GM21526 (cell line): ENCODE data around the gene DLG2.

Experiments used
- ATAC-seq: cut with Tn5 transposase; IDR thresholded peaks from one replicate; pipeline ENCODE4 v1.9.1; 2021; ENCODE audit warnings: moderate library complexity; ENCODE audit not compliant: unreplicated experiment, low FRiP score

DLG2 gene

DNA sequence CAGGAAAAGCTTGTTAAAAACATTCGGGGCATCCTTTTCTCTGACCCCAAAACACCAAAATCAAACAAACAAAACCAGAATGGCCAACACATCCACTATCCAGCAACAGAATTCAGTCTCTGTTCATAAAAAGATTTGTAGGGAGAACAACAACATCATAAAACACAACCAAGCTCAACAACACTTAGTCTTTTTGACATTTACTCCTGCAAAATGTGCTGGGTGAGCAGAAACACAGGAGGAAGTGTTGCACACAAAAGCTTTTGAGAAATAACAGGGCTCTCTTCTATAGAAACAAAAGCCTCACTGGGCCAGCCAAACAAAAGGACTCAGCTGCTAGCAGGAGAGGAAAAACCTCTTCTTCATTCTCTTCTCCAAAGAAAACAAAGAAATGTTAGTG lies 1604.9 kb downstream of the DLG2 start:
- ATAC-seq, result no peak

DNA sequence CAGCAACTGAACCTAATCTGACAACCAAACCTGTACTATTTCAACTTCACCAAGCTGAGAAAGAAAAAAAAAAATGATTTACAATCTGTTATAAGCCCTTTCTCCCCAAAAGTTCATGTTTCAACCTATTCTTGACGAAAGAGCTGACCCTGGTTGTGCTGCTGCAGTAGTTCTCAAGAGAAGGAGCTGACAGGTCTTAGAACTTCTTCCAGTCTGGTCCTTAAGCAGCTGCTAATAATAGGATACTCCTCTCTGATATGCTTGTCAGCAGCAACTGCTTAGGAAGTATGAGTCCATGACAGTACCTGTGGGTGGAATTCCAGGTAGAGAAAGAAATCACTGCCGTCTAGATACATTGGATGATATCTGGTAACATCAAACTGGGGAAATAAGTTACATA lies 1605.9 kb downstream of the DLG2 start:
- no peak for ATAC-seq

DNA sequence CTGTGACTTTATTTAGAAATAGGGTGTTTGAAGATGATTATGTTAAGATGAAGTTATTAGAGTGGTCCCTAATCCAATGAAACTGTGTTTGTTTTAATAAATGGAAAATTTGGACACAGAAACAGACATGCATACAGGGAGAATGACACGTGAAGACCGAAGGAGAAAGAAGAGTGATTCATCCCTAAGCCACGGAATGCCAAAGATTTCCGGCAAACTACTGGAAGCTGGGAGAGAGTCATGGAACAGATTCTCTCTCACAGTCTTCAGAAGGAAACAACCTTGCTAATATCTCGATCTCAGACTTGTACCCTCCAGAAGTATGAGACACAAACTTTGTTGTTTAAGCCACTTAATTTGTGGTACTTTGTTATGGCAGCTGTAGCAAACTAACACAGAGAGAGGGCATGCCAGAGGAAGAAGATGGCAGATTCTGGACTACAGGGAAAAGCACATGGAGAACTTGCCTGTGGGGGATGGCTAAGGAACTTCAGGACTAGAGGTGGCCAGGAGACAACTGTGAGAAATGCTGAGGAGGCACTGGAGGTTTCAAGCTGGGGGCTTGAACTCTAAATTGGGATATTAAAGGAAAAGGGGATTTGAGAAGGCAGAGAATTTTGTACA lies 1607.5 kb downstream of the DLG2 start:
- no peak for ATAC-seq

DNA sequence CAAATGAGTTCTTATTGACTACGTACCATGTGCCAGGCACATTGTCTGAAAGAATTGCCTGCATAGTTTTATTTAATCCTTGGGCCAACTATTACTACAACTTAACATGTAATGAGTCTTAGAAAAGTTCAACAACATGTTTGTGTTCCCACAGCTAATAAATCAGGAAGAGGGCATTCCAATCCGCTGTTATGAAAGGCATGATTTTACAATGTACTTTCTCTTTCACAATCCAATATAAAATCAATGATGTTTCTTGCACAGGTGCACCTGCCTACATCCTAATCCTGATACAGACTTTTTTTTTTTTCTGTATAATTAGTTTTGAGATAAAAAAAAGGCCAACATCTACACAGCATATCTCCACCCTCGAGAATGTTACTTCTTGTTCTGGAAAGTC lies 1612.6 kb downstream of the DLG2 start:
- no peak for ATAC-seq

DNA sequence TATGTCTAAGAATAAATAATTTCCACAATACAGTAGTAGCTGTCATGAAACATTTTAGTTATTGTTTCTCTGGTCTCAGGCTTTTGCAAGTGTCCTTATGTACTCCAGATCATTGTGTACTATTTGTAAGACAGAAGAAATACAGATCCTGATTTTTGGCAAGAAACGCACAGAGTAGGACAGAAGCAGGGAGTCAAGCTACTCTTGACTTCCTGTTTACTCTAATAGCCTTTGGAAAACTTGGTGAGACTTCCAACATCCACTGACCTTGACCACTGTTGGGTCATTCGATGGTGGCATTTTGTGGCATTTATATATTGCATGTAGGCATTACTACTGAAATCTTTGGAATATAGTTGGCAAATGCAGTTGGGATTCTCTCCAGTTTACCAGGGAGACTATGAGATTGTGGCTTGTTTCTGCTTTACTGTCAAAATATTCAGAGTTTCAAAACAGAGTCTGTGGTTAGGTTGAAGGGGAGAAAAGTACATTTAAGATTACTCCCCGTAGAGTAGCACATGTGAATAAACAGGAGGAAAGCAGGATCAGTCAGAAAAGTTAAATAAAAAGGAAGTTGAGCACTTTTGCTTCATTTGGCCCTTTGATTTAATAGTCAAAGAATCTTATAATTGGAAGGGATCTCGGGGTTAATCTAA lies 1614.8 kb downstream of the DLG2 start:
- no peak for ATAC-seq

DNA sequence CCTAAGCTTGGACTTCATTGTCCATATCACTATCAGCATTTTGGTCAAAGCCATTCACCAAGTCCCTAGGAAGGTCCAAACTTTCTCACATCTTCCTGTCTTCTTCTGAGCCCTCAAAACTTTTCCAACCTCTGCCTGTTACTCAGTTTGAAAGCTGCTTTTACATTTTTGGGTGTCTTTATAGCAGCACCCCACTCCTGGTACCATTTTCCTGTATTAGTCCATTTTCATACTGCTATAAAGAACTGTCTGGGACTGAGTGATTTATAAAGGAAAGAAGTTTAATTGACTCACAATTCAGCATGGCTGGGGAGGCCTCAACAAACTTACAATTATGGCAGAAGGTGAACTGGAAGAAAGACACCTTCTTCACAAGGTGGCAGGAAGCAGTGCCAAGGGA lies 1624.0 kb downstream of the DLG2 start:
- no peak for ATAC-seq

DNA sequence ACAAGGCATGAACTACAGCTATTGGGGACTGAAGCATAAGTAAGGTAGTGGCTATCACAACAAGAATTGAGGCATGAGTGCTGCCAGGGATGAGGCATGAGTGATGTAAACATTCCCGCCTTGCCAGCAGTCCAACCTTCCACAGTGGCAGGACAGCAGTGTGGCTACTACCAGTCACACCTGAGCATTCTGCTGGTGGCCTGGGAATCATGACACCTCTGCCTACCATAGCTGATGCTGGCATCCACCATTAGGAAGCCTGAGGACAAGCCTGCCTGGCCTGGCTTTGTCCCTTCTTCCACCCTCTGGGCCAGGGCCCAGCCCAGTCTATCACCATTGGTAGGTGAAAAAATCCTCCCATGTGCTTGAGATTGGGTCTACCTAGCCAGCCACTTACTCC lies 1628.2 kb downstream of the DLG2 start:
- no peak for ATAC-seq

DNA sequence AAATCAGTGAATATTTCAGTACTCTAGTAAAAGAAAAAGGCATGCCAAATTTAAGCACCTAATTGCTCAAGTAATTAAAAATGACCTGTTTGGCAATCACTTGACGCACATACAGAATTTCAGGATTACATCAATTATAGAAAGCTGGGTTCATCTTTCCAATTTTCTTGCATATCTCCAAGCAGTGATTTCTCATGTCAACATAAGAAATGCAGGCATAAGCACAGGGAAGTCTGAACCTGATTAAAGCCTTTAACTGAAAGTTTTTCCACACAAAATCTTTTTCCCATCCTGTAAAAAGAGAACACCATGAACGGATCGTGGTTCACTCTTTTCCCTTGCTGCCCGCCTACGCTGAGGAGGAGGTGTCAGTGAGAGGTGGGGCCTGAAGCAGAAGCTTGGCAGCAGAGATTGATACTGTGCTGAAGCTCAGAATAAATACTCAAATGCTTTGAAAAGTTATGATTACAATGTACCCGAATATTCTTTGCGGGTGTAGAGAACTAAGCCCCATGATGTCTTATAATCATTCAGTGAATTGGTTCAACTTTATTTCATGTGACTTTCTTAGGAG lies 1636.9 kb downstream of the DLG2 start:
- no peak for ATAC-seq

DNA sequence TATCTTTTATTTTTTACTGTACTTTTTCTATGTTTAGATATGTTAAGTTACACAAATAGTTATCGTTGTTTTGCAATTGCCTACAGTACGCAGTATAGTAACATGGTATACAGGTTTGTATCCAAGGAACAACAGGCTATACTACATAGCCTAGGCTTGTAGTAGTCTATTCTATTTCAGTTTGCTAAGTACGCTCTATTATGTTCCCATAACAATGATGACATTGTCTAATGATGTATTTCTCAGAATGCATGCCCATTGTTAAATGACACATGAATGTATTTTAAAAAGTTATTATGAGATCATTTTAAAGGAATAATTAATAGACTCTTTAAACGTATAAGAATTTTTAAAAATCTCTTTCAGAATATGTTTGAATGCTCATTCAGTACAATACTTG lies 1644.3 kb downstream of the DLG2 start:
- ATAC-seq, result no peak

DNA sequence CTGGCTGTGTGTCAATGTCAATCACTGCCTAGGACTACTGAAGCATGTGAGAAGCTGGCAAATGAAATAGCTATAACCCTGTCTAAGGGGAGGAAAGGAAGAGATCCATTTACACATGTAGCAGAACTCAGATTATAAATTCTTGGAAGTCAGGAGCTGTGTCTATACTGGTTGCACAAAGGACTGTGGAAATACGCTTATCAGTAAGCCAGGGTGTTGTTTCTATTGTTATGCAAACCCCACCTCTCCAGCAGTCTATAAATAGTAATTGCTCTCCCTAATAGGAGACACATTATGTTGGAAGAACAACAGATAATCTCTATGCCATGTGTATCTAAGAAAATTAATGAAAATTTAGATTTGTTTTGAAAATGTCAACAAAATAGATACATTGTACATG lies 1647.6 kb downstream of the DLG2 start:
- ATAC-seq, result no peak

DNA sequence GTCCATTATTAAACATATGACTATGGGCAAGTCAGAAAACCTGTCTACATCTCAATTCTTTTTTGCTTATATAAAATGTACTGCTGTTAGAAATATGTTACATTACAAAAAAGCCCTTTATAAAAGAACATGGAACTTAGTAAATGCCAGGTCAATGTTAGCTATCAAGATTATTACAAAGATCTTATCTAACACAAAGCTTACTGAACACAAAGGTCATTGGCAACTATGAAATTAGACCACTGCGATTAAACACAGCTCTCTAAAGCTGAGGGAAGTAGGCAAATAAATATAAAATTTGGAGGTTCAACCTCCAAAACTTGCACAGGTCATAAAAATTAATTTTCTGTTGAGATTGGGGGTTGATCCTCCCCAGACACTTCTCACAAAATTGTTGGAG lies 1648.2 kb downstream of the DLG2 start:
- ATAC-seq, result no peak

DNA sequence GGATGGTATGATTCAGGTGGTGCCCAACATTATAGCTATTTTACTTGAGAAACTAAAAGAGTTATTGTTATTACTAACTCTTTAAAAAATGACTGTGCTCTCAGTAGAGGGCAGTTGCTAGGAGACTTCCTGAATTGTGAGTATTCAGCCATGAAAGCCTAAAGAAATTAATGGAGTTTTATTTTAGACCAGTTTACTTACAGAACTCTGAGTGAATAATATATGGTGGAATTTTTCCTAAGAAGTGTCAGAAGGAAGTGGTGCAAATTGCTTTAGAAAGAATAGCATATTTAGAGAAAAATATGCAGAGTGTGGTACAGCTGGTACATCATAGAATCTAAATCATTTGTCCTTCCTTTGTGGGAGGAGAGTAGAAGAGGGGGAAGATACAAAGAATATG lies 1651.1 kb downstream of the DLG2 start:
- no peak for ATAC-seq

DNA sequence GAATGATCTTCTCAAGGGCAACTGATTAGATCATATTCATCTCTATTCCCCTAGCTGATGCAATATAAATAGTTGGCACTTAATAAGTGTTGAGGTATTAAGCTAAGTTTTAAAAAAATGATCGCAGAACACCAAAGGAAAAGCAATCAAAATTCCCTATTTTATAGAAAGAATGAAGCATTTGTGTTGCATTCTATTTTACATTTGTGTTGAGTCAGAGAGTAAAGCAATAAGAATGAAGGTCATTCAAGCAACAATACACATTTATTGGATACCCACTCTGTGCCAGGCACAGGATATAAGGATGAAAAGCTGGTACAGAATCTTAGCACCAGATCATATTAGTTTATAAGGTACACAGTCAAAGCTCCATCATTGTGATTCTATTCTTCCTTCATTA lies 1654.6 kb downstream of the DLG2 start:
- ATAC-seq, result no peak

DNA sequence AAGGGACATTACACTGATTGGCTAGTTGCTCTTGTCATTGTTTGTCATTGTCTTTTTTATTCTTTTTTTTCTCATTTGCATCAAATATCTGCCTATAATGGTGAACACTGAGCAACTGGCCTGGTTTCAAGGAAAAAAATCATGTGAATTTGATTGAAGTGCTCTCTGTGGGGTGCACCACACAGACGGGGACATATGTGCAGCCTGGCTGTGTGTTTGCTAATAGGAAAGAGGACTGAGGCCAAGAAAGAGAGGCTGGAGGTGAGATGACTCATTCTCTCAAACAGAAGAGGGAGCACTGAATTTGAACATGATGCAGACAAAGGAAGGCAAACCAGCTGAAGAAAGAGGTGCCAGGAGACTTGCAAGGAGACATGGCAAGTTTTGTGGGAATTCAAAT lies 1656.1 kb downstream of the DLG2 start:
- no peak for ATAC-seq

DNA sequence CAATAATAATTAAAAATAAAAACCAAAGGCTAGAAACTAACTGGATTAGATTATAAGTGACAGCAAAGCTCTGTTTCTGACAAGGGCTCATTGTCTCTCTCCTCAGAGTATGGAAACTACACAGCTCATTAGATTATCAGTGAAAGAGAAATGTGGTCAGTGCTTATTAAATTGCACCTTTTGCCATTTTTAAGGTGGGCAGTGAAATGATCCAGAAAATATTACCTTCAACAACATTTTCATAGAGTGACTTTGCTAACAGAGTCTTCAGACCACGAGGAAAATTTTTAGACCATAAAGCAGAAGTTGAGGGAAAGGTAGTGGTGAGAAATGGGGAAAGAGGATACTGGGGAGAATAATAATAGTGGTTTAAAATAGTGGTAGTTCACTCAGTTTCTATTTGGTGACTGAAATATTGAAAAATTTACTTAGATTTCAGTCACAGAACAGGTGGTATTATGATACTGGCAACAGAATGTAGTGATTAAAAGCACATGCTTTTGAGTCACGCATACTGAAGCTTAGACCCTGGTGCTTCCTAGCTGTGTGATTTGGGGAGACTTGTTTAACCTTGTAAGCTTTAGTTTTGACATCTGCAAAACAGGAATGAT lies 1657.0 kb downstream of the DLG2 start:
- ATAC-seq, result peak; percentile 88

DNA sequence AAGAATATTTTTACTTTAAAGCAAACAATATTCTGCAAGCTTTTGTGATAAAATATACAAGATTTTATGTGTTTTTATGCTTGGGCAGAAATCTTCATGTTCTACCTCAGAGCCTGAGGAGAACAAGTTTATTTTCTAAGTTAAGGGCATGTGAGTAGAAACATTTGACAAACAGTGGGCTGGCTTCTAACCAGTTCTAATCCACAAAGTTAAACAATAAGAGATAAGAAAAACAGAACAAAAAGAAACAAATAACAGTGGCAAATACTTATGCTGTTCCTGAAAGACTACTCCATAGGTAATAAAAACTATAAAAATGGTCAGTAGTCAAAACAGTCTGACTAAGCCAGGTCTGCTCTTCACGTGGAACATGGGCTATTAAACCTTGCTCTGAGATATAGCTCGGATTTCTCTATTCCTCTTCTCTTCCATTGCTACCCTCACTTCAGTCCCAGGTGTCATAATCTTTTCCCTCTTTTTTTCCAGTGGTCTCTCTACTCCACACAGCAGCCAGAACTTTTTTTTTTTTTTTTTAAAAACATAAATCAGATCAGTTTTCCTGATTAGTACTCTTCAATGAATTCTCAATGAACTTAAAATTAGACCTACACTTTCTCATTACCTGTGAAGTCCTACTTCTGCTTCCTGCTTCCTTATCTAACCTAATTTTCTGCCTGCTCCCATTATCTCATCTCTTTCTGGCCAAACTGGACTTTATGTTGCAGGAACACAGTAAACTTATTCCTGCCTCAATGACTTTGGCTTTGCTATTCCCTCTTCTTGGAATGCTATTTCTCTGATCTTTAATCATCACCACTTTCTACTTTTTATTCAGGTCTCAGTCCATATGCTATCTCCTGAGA lies 1669.9 kb downstream of the DLG2 start:
- ATAC-seq, result no peak

DNA sequence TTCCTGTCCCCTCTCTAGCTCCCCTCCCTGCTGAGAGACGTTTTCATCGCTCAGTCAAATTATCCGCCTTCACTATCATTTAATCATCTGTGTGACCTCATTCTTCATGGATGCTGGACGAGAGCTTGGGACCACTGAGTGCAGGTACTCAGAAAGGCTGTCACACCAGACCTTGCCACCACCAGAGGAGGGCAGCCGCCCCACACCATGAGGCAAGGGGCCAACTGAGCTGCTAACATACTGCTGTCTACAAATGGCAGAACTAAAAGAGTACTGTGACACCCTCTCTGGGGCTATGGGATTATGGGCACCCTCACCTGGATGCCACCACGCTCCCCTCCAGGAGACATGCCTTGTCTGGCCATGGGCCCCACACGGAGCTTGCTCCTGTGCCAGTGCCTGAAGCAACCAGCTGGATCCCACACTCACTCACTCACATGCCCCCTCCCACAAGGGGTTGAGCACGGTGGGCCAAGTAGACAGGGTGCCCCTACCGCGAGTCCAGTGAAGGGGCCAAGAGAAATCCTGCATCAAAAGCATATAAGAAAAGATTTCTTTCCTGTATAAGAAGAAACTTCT lies 1670.9 kb downstream of the DLG2 start:
- ATAC-seq, result no peak

DNA sequence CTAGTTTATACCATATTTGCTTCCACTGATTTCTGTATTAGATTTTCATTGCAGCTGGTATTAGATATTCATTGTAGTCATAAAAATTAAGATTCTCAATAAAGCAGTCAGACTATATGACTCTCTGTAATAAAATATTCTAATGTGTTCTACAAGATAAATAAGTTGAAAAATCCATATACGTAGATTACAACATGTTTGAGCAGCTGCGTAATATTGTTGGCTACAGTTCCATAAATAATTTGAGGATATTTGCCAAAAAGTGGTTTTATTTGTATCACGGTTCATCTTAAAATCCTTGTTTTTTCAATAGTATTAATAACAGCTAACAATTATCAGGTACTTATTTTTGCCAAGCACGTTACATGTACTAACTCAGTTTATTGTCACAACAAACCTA lies 1672.4 kb downstream of the DLG2 start:
- no peak for ATAC-seq

DNA sequence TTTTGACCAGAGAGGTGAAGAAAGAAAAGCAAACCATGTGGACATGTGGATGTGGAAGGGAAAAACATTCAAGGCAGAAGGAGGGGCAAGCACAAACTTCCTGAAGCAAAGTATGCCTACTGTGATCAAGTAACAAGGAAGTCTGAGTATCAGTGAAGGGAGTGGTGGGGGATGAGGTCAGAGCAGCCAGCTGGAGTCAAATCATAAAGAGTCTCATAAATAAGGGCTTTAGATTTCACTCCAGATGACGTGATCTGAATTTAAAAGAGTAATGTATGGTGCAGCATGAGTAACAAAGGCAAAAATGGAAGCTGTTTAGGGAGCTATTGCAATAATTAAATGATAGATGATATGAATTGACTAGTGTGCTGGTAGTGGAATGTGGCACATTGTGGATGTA lies 1675.6 kb downstream of the DLG2 start:
- no peak for ATAC-seq

DNA sequence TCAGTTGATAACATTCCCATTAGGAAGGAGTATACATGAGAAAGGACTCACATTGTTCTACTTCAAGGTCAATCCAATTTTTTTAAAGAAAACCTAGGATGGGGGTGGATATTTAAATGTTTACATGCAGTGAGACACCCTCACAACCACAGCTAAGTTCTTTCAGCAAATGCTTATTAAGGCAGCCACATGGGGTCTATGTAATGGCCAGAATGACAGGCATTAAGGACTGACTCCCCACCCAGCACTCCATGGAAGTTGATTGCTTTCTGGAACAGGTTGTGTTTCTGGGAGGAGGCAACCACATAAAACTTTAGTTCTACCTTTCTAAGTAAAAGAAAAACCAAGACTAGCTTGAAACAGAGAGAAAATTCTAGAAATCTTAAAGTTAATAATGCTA lies 1678.9 kb downstream of the DLG2 start:
- no peak for ATAC-seq

DNA sequence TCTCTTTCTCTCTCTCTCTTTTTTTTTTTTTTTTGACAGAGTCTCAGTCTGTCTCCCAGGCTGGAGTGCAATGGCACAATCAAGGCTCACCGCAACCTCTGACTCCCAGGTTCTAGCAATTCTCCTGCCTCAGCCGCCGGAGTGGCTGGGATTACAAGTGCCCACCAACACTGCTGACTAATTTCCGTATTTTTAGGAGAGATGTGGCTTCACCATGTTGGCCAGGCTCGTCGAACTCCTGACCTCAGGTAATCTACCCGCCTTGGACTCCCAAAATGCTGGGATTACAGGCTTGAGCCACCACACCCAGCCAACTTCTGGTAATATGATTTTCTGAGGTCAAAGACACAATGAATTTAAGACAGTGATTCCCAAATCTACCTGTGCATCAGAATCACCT lies 1681.2 kb downstream of the DLG2 start:
- no peak for ATAC-seq
